ENCODE data around the gene HIVEP2.

DNA sequence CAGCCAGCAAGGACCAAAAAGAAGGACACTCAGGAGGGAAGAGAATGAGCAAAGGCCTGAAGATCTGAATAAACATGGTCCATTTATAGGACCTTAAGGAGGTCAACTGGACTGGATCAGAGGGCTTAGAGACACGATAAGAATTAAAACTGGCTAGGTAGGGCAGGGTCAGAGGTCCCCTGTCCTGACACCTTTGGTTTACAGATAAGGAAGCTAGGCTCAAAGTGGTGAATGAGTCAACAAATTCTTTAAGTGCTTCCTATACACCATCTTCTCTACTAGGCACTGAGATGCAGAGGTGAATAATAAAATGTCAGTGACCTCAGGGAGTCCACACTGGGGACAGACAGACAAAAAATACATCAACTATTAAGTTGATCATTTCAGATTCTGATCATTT, 70.3 kb downstream of the HIVEP2 start:
- TF ChIP-seq EZH2 (IDR thresholded peaks at IDR 0.05; ENCODE audit: insufficient read depth, poor library complexity, severe bottlenecking) (no peak), EZH2phosphoT487 (IDR thresholded peaks at IDR 0.05; ENCODE audit: insufficient read depth, low read depth) (no peak)
